GM19328 (cell line): ENCODE data around the gene APLP2.

ENCODE experiments used
- ATAC-seq: cut with Tn5 transposase; IDR thresholded peaks from one replicate; pipeline ENCODE4 v1.9.1; 2021; ENCODE audit warnings: mild to moderate bottlenecking, moderate library complexity; ENCODE audit not compliant: unreplicated experiment

Gene APLP2

DNA sequence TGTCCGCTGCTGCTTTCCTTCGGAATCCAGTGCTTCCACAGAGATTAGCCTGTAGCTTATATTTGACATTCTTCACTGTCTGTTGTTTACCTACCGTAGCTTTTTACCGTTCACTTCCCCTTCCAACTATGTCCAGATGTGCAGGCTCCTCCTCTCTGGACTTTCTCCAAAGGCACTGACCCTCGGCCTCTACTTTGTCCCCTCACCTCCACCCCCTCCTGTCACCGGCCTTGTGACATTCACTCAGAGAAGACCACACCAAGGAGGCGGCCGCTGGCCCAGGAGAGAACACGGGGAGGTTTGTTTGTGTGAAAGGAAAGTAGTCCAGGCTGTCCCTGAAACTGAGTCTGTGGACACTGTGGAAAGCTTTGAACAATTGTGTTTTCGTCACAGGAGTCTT, 74.4 kb downstream of the APLP2 start:
- ATAC-seq: no peak

DNA sequence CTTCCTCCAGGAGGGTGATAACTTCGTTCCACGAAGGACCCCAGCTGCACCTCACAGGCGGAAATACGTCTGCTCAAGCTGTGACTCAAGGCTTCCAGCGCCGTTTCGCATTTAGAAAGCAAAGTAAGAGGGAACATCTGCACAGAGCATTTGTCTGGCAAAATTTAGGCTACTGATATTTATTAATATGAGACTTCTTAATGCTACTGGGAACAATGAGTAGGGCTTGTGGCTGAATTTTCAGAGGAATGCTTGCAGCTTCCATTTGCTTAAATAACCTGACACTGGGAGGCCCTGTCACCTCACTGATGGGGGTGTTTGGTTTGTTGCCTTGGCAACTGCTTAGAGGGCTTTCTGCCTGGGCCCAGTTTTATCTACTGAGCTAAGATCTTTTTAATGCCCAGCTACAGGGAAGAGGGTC, 75.2 kb downstream of the APLP2 start:
- no peak for ATAC-seq

DNA sequence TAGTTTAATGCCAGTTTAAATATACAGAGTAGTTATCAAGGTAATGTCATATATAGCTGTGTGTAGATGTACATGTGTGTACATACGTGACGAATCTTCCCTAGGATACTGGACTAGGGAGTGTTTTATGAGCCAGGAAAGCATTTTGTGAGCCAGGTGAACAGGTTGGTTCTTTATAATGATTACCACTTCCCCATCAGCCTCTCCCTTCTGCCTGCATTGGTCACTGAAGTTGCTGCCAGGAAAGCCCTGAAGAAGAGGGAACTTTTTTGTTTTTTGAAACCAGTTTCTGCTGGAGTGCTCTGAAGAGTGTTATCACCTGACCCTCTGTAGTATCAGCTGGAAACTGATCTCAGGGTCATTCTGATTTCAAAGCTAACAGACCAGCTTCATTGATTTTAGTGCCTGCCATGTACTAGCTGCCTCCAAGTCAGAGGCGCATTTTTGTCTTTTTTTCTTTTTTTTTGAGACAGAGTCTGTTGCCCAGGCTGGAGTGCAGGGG, 75.7 kb downstream of the APLP2 start:
- ATAC-seq: no peak

DNA sequence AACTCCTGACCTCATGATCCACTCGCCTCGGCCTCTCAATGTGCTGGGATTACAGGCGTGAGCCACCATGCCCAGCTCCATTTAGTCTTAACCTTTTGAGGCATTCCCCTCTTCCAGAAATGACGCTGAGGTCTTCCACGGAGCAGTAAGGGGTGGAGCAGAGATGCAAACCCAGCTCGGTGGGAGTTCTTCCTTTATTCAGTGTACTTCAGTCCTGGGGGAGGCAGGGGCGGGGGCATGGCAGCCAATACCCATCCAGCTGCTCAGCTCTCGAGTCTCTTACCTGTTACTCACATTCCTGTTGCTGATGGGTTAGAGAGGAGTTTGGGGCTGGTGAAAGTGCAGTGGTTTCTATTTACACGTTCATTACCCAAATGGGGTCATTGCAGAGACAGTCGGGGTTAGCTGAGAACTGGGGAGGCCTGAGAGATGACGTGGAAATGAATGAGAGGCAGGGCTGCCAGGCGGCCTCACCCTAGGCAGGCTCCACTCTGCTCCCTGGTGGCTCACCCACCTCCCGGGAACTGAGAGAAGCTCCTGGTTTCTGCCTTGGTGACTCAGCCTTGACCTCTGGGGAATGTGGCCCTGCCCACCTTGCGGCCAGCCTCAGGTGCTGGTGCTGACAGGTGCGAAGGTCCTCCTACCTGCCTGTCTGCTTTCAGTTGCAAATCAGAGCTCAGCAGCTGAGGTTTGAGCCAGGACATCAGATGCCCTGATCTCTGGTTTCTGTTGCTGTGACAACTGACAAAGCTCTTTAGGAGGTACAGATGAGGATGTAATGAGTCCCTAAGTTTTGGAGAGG, 76.5 kb downstream of the APLP2 start:
- no peak for ATAC-seq

DNA sequence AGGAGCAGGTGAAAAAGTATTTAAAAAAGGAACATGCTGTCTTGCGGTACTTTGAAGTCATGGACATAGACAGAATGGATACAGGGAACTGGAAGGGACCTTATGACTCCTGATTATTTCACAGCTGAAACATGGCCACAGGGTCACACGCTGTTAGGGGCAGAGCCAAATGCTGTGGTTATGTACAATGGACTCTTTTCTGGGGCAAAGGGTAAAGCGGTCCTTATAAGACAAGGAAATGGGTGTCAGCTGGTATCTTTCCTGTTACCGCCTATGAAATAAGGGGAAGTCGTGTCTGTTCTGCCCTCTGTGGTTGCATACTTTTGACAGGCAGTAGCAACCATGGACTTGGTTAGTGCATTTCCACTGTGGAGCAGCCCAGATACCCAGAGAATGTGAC, 77.1 kb downstream of the APLP2 start:
- ATAC-seq: no peak

DNA sequence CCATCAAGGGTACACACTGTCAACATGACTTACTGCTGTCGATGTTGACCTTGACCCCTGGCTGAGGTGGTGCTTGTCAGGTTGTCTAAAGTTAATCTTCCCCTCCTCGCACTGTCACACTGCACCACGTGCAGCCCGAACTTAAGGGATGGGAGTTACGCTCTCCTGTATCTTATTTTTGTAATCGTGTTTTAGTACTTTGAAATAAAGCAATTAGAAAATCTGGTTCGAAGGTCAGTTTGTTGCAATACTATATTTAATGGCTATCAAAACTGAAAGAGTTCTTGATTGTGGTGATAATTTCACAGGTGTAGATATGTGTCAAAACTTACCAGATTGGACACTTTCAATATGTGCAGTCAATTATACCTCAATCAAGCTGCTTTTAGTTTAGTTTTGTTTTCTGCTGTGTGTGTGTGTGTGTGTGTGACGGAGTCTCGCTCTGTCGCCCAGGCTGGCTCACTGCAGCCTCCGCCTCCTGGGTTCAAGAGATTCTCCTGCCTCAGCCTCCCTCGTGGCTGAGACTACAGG, 79.2 kb downstream of the APLP2 start:
- no peak for ATAC-seq

DNA sequence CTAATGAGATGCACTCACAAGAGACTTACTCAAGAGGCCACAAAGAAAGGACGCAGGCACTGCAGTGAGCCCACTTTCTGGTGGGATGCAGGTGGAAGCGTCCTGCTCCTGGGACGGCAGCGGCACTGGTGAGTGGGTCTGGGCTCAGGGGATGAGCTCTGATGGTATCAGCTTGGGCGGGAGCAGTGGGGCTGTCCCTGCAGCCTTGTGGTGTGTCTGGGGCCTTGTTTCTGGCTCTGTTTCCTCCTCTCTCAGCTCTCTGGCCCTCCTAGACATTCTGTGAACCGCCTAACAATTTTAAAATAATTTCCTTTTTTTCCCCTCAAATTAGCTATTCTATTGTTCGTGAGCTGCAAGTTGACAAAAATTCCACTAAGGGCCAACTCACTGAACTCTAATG, 81.1 kb downstream of the APLP2 start:
- no peak for ATAC-seq

DNA sequence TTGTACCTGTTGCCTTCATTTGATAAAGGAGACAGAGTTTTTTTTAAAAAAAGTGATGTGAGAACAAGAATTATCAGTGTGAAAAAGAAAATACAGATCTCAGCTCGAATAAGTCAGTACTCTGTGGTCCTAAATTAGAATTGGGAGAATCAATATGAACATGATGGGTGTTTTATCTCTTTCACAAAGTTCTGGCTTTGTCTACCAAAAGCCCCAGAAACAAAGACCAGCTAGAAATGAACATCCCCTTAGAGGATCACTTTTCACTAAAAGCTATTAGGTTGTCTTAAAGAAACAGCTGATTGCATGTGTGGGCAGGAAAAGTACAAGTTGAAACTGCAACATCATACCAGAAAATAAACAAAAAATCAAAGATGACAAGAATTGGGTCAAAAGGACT, 81.5 kb downstream of the APLP2 start:
- no peak for ATAC-seq

DNA sequence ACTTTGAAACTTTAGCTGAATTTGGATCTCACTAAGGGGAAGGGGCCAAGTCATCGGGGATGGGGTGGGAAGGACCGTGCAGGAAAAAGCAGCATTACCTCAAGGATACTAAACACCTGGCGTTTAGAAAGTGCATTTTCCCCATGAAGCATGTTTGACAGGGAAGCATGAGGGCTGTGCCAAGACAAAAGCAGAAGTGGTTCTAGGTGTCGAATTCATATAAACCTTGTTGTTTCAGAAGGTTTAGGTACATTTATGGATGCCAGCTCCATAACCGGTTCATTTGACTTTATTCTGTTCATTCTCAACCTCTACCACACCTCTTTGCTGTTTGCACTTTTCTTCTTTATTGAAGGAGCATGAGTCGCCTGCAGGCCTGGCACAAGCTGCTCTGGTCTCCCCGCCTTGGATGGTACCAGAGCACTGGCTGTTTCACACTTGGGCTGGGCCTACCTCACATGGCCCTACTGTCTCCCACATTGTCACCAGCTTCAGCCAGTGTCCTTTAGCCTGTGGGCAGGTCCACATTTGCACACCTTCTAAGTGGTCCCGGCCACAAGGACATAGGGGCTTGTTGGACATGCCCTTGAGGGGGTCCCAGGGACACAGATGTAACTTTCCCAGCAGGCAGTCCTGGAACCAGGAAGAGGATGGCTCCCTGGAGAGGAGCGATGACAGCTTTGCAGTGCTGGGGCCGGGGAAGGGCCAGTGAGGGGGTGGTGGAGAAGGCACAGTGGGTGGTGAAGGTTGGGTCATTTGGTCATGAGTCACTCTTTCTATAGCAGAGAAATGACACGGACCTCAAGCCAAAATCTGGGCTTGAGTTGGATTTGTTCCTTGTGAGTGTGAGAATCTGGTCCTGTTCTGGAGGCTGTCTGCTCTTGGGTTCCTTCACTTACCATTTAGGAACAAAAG, 86.7 kb downstream of the APLP2 start:
- no peak for ATAC-seq

DNA sequence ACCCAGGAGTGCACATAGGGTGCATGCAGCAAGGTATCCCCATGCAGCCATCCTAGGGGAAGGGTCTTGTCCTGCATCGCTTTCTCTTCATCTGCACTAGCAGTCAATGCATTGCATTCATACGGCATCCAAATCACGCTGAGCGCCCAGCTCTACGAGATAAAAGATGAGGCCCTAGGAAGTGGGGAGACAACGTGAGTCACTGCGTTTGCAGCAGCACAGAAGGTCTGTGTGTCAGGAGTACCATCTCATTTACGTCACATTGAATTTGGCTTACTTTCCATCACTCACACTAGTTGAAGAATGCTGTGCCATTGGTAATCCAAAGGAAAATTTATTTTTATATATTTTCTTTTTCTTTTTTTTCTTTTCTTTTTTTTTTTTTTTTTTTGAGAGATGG, 87.4 kb downstream of the APLP2 start:
- no peak for ATAC-seq

DNA sequence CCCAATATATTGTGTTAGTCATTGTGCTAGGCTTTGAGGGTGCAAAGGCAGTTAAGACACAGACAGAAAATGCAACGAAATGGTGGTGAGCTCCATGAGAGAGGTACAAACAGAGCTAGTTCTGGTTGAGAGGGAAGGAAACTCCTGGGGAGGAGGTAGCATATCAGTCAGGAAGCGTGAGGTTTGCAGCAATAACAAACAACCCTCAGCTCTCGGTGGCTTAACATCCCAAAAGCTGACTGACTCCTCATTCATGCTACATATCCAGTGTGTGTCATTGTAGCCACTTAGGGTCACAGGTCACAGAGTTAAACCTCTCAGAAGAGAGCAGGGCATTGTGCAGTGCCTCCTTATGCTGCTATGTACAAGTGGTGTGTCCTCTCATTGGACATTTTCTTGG, 88.1 kb downstream of the APLP2 start:
- no peak for ATAC-seq

DNA sequence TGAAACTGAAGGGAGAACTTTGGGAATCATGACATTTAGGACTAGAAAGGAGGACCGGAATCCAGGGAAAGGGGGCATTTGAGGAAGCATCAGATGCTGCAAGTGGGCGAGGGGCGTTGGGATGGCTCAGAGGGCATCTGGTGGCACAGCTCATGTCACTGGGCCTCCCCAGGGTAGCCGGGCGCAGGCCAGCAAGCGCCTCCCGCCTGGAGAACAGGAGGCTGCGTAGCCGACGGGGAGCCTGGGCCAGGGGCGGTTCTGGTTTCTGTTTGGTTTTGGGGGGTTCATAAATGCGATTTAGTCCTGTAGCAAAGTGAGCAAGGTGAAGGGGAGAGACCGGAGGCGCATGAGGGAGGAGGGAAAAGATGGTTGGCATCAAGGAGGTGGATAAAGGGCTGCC, 89.4 kb downstream of the APLP2 start:
- no peak for ATAC-seq

DNA sequence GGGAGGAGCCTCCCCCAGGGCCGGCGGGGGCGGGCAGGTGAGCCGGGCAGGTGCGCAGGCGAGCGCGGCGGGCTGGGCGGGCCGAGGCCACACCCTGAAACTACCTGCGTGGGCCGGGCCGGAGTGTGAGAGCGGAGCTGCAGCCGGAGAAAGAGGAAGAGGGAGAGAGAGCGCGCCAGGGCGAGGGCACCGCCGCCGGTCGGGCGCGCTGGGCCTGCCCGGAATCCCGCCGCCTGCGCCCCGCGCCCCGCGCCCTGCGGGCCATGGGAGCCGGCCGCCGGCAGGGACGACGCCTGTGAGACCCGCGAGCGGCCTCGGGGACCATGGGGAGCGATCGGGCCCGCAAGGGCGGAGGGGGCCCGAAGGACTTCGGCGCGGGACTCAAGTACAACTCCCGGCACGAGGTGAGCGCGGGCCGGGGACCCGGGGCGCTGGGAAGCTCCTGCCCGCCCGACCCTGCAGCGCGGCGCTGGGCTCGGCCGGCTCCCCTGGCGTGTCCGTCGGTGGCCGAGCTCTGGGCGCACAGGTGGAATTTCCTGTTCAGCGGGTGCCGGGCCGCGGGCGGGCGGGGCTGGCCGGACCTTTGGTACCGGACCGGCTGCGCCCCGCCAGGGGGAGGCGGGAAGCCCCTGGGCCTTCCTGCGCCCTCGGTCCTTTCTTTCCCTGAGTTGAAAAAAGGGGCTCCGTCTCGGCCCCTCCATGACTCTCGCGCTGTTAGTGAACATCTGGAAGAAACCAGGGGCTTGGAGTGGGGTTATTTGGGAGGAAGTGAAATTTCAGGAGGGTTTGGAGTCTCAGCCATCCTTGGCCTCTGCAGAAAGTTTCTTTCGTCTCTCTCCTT, 90.2 kb downstream of the APLP2 start, which contains the start of gene ST14:
Gene ST14 (plus strand): TSS at position 126 of the 841 bp plus-strand sequence. CDS start 198 bp downstream, at position 324.
- ATAC-seq: peak; percentile 52

DNA sequence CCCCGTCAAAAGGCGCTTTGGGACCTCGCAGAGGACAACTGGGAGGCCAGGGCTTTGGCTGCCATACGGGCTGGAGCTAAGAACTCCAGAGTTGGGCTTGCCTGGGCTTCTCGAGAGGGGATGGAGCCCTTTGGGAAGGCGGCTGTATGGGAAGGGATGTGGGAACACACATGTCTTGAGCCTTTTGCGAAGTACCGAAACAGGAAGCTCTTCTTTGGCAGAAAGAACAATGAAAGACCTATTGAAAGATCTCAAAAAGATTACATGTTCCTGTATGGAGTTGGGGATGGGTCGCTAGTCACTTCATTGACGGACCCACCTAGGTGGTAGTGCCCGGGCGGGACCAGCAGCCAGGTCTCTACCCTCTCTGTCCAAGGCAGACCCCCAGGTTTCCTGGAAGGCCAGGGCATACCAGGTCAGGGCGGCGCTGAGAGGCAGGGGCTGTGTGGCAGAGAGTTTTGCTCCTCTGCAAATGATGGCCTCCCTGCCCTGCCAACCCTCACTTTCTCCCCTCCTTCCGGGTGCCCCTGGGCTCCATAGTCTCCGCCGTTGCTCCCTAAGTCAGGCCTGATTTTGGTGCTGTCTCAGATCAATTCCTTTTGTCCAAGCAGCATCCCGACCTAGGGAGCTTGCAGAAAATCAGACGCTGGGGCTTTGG, 90.9 kb downstream of the APLP2 start:
- ATAC-seq: no peak

DNA sequence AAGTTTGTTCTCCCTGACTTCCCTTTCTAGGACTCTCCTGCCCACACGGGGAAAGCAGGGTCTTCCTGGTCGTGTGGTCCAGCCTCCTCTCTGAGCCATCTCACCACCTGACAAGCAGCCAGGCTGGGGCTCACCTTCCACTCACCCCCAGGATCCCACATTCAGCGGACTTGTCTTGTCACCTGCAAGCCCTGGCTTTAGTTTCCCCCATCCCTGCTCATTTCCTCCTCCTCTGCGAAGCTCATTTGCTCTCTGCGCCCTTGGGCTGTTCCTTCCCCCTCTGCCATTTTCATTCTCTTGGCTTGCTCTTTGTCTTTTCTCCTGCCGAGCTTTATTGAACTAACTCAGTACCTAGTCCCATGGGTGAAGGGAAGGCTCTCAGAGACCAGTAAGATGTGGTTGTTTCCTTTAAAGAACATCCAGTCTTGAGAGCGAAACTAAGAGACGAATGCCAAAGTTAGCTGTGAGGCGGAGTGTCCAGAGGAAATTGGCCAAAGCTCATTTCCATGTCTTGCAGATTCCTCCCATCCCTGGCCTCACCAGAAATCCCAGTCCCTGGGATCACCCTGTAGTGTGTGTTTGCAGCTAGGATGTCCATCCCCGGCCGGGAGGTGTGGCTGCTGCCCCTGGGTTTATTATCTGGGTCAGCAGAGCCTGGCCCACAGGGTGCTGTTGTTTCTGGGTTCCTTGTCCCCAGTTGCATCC, 91.9 kb downstream of the APLP2 start:
- no peak for ATAC-seq

DNA sequence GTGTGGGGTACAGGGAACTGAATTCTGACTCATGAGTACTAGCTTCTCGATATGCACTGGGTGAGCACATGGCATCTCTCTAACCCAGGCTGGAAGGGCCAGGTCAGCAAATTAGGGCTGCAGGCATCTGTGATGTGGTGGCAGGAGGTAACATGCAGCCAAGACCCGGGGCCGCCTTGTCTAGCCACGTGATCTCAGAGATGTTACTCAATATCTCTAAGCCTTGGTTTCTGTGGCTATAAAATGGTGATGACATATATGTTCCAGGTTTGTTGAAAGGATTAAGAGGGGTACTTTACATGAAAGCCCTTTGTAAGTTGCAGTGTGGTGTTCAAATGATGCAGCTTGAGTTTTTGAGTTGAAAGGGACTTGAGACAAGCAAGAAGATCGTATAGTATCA, 93.0 kb downstream of the APLP2 start:
- no peak for ATAC-seq

DNA sequence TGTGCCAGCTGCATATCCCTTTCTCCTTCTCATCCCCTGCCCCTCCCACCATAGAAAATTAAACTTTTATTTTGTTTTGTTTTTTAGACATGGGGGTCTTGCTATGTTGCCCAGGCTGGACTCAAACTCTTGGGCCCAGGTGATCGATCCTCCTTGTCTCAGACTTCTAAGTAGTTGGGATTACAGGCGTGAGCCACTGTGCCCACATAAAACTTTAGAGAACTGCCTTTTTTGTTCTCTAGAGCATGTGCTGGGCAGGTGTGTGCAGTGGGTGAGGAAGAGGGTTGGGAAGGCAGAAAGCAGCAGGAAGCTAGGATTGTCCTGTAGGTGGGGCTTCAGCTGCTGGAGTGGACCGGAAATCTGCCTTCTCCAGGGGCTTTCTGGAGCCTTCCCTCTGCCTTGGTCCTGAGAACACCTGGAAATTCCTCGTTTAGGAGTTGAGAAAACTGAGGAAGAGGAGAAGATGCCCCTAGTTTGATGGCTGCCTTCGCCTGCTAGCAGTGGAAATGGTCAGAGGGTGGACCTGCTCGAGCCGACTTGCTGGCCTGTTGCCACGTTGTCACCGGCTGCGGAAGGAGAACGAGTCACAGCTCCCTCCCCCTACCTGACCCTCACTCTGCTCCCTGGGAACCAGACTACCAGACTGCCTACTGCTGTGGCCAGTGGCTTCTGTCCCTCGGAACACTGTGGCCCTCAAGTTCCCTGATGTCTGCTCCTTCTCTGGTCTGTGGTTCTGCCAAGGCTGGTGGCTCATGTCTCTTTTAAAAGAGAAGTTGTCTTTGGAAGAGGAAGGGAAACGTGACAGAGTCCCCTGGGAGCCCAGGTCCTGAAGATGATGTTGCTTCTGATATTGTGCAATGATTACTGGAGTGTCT, 93.9 kb downstream of the APLP2 start:
- no peak for ATAC-seq

DNA sequence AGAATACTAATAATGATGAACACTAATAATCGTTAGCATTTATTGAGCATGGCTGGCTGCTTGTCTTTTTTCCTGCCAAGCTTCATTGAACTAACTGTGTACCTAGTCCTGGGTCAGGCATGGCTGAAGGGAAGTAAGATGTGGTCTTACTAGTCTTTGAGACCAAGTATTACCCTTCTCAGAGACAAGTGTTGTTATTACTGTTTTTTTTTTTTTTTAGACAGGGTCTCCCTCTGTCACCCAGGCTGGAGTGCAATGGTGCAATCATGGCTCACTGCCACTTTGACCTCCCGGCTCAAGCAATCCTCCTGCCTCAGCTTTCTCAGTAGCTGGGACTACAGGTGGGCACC, 94.5 kb downstream of the APLP2 start:
- ATAC-seq: no peak
